Cortex of kidney (tissue), 1 donor: ENCODE measurements around the gene B4GALT1.

Experiments
- DNase-seq: peaks from one replicate; lab custom pipeline; 2025; lab: John Stamatoyannopoulos, UW

Gene B4GALT1, protein sequence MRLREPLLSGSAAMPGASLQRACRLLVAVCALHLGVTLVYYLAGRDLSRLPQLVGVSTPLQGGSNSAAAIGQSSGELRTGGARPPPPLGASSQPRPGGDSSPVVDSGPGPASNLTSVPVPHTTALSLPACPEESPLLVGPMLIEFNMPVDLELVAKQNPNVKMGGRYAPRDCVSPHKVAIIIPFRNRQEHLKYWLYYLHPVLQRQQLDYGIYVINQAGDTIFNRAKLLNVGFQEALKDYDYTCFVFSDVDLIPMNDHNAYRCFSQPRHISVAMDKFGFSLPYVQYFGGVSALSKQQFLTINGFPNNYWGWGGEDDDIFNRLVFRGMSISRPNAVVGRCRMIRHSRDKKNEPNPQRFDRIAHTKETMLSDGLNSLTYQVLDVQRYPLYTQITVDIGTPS

DNA sequence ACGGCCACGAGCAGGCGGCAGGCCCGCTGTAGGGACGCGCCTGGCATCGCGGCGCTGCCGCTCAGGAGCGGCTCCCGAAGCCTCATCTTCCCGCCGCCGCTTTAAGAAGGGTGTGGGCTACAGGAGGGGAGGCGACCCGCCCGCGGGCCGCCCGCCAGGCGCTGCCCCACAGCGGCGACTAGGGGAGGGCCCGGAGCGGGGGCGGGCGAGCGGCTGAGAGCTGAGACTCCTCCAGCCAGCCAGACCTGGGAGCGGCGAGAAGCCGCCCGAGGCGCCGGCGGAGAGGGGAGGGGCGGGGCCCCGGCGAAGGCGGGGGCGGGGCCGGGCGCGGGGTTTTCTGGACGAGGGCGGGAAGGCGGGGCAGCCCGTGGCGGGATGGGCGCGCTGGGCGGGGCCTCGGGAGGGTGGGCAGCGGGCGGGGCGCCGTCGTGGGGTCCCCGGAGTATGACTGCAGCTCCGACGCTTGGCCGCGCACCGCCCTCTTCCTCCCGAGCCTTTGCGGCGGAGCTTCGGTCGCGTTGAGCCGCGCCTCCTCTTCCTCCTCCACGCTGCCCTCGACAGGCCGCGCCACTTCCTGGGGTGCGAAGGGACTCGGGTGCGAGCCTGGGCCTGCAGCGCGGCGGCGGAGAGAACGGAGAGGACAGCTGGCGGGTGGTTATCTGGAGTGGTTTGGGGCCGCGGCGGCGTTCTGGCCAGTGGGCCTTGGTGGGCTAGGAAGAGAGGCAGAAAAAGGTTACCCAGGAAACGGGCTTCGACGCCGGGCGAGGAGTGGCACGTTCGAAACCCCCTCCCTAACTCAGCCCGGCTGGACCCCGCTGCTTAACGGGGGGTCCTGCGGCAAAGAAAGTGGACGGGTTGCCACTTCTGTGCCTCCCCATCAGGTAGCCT, at the start of gene B4GALT1:
B4GALT1 (minus strand) TSS at position 253 of the 888 bp plus-strand sequence; CDS start at position 86, 167 bp downstream.
- DNase-seq, result peak; percentile 47

- no peak for DNase-seq
Observed at GRCh38 chr9:33211695-33212393, 44.7 kb upstream of the B4GALT1 start.

DNA sequence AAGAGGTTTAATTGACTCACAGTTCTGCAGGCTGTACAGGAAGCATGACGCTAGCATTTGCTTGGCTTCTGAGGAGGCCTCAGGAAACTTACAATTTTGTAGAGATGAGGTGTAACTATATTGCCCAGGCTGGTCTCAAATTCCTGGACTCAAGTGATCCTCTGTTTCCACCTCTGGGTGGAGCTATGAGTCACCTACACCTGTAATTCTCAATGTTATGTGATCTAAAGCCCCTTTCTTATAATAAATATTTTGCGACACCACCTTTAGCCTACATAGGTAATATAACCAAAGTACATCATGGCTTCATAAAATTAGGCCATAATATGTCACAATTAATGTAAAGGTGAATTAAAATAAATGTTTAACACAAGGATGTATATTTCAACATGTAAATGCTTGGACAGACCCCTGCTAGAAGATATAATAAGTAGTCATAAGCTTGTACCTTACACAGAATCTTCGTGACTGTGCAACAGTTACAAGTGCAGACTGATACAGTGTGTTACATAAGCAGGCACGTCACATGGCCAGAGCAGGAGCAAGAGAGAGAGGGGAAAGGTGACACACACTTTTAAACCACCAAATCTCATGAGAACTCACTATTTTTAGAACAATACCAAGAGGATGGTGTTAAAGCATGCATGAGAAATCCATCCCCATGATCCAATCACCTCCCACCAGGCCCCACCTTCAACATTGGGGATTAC, 43.0 kb upstream of the B4GALT1 start:
- no peak for DNase-seq

- no peak for DNase-seq
Observed at GRCh38 chr9:33209394-33209793, 42.3 kb upstream of the B4GALT1 start.

DNA sequence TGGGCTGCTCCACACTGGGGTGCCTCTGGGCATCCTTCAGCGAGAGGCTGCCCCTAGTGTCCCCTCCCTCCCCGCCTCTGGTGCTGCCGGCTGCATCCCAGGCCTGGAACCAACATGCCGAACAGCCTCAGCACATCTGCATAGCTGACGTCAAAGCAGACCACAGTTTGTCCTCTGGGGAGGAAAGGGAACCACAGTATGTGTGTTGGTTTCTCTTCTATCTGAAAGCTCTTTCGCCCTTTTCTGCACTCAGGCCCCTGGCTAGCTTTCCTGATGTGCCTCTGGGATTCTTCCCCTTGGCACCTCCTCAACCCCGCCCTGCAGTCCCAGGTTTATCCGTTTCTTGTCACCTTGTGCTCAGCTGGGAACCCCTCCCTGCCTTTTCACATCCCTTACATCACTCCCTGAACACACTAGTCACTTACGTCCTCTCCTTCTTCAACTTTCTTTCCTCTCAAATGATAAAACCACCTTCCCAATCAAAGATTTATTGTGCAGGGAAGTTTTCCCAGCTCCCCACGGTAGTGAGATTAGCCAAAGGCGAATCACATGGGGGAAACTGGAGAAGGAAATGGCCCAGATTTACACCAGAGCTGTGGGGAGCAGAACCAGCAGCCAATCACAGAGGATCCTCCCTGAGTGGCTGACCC, 35.5 kb upstream of the B4GALT1 start:
- DNase-seq, result no peak

- DNase-seq, result no peak
Observed at GRCh38 chr9:33202018-33202417, 34.9 kb upstream of the B4GALT1 start.

GRCh38 chr9:33198165-33198564, 31.0 kb upstream of the B4GALT1 start:
- no peak for DNase-seq

GRCh38 chr9:33197279-33198152, 30.4 kb upstream of the B4GALT1 start:
- DNase-seq, result no peak

GRCh38 chr9:33196736-33197135, 29.6 kb upstream of the B4GALT1 start:
- DNase-seq, result no peak

- DNase-seq, result no peak
Observed at GRCh38 chr9:33193818-33194217, 26.7 kb upstream of the B4GALT1 start.

DNA sequence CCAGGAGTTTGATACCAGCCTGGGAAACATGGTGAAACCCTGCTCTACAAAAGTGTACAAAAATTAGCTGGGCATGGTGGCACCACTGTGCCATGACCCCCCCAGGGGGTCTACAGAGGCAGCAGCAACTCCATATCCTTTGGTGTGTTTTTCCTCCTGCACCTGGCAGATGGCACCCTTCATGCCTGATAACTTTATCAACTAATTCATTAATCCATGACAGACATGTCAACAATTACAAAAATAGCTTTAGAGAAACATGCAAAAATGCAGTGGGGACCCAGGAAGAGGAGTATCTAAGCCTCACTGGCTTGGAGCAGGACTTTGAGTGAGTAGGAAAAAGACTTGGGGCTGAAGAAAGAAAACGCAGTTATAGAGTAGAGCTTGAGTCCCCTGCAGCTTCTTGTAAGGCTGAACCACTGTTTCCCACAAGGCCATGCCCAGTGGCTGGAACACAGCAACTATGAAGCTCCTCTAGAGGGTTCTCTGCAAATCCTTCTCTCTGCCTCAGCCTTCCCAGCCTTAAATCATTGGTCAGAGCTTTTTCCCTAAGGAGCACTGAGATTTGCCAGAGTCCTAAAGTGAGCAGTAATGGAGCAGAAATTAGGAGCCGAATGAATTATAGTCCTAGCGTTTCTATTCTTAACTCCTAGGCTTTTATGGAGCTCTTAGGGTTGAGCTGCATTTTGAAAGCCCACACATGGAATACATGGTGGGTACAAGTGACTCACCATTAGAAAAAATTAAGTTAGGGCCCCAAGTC, 25.5 kb upstream of the B4GALT1 start:
- DNase-seq, result no peak

- no peak for DNase-seq
Observed at GRCh38 chr9:33190021-33190705, 23.0 kb upstream of the B4GALT1 start.

GRCh38 chr9:33189331-33189791, 22.2 kb upstream of the B4GALT1 start:
- DNase-seq, result no peak

DNA sequence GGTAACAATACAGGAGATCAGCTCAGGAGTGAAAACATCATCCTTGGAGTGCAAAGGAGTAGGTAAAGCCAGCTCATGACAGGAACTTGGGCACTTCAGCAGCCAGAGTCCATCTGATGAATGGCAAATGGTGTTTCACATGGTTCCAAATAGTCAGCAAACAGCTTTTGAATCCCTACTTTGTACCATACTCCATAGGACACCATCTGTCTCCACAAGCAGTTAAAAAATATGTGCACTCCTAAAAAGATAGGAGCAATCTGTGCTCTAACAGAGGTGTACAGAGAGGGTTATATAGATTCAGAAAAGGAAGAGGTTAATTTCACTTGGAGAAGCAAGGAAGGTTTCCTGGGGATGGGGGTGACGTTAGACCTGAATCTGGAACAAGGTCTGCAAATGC, 21.6 kb upstream of the B4GALT1 start:
- no peak for DNase-seq

GRCh38 chr9:33187519-33188218, 20.5 kb upstream of the B4GALT1 start:
- no peak for DNase-seq

- no peak for DNase-seq
Observed at GRCh38 chr9:33186457-33187168, 19.5 kb upstream of the B4GALT1 start.

DNA sequence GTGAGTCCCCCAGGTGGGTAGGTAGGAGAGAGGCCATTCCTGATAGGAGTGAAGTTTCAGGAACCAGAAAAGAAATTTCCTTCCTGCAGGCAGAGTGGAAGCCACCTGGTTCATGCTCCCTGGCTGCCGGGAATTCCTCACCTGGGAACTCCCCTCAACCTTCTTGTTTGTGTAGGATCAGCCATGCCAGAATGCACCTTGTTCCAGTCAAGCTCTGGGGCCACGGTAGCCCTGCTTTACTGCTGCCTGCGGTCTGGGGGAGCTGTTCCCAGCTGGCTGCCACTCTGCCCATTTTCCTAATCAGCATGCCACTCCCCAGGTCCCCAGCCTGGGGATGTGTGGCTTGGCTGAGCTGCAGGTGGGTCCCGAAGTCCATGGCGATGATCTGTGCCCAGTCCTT, 18.7 kb upstream of the B4GALT1 start:
- no peak for DNase-seq
